ENCODE measurements around the gene PUM2.
A peak's percentile ranks its signal among the peaks of the same experiment; 100 is the strongest.
"Not testable (repeated sequence)": the region's sequence is repeated elsewhere in the genome, so short reads cannot be mapped to it uniquely, and the experiment has no call there.

The PUM2 gene

GRCh38 chr2:20247084-20247483 is 103.6 kb downstream of the PUM2 start:
- TF ChIP-seq, protein P1, sequence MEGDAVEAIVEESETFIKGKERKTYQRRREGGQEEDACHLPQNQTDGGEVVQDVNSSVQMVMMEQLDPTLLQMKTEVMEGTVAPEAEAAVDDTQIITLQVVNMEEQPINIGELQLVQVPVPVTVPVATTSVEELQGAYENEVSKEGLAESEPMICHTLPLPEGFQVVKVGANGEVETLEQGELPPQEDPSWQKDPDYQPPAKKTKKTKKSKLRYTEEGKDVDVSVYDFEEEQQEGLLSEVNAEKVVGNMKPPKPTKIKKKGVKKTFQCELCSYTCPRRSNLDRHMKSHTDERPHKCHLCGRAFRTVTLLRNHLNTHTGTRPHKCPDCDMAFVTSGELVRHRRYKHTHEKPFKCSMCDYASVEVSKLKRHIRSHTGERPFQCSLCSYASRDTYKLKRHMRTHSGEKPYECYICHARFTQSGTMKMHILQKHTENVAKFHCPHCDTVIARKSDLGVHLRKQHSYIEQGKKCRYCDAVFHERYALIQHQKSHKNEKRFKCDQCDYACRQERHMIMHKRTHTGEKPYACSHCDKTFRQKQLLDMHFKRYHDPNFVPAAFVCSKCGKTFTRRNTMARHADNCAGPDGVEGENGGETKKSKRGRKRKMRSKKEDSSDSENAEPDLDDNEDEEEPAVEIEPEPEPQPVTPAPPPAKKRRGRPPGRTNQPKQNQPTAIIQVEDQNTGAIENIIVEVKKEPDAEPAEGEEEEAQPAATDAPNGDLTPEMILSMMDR (conservative IDR thresholded peaks at IDR 0.05; ENCODE audit: low read depth, low read length), result no peak
- no peak overlapping the region for H3K4me3 ChIP-seq (ENCODE audit: low read depth, low read length)
- DNase-seq (ENCODE audit: low read depth), result no peak

DNA sequence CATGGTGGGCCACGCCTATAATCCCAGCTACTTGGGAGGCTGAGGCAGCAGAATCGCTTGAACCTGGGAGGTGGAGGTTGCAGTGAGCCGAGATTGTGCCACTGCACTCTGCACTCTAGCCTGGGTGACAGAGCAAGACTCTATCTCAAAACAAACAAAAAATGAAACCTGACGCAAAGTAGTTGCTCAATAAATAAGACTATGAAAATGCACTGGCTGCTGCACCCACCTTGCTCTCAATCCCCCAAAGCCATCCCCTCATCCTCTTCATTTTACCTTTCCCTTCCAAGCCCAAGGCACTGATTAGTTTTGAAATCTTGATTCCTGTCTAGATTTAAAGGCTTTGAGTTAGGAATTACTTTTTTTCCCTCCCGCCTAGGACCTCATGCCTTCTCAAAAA is 107.0 kb downstream of the PUM2 start:
- H3K4me3 ChIP-seq (ENCODE audit: low read depth, low read length); DNase-seq (ENCODE audit: low read depth): not testable (repeated sequence)

DNA sequence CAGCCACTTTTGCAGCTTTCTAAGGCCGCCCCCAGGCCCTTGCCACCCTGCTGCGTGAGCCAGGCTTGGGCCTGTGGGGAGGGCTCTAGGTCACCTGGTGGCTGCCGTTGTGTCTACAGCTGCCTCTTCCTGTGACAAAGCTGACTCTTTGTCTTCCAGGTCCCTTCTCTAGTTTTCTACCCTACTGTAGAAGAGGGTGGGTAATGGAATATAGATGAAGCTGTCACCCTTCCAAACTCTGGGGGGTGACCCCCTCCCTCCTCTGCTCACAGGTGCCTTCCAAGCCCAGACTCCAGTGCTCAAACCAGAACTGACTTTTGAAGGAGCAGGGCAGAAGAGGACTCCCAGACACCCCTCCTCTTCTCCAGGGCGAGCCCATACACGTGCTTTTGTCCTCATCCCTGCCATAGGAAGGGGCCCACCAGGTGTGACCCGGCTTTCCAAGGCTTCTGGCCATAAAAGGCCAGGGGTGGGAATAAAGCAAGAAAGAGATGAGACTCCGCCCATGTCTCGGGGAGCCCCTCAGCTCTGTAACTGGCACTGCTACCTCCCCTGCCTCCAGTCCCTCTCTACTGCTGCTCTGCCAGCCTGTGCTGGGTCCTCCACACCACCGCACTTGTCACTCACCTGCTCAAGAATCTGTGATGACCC is 107.8 kb downstream of the PUM2 start:
- no peak overlapping the region for H3K4me3 ChIP-seq (ENCODE audit: low read depth, low read length)
- DNase-seq (ENCODE audit: low read depth), result no peak
- TF ChIP-seq, protein P1 (conservative IDR thresholded peaks at IDR 0.05; ENCODE audit: low read depth, low read length), result no peak

- H3K4me3 ChIP-seq (ENCODE audit: low read depth, low read length), result no peak overlapping the region
- TF ChIP-seq, protein P1 (conservative IDR thresholded peaks at IDR 0.05; ENCODE audit: low read depth, low read length), result peak; percentile 22
- DNase-seq (ENCODE audit: low read depth), result no peak
These were observed 108.5 kb downstream of the PUM2 start for GRCh38 chr2:20241973-20242726.

DNA sequence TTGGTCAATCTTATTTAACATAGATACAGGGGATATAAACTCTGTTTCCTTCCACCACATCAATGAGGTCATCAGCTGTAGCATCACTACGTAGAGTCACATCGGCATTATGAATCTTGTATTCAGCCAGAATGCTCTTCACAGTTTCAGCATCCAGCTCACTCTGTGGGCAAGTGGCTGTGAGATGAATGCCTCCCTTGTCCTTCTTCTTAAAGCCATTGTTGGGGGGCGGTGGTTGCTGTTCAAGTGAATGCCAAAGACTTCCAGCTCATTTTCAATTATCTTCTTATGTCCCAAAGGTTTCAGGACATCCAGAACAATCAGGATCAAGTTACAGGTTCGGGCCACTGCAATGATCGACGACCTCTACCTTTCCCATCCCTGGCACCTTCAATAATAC is 110.4 kb downstream of the PUM2 start:
- DNase-seq (ENCODE audit: low read depth); H3K4me3 ChIP-seq (ENCODE audit: low read depth, low read length): not testable (repeated sequence)

DNA sequence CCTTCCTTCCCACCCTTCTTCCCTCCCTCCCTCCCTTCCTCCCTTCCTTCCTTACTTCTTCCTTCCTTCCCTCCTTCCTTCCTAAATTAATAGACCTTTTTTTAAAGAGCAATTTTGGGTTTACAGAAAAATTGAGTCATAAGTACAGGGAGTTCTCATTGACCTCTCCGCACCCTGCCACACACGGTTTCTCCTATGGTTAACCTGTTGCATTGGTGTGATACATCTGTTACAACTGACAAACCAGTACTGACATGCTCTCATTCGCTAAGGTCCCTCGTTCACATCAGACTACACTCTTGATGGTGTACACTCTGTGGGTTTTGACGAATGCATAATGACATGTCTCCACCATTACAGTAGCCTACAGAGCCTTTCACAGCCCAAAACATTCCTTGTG is 114.1 kb downstream of the PUM2 start:
- no peak for DNase-seq (ENCODE audit: low read depth)
- TF ChIP-seq, protein P1 (conservative IDR thresholded peaks at IDR 0.05; ENCODE audit: low read depth, low read length), result no peak
- H3K4me3 ChIP-seq (ENCODE audit: low read depth, low read length), result no peak overlapping the region

DNA sequence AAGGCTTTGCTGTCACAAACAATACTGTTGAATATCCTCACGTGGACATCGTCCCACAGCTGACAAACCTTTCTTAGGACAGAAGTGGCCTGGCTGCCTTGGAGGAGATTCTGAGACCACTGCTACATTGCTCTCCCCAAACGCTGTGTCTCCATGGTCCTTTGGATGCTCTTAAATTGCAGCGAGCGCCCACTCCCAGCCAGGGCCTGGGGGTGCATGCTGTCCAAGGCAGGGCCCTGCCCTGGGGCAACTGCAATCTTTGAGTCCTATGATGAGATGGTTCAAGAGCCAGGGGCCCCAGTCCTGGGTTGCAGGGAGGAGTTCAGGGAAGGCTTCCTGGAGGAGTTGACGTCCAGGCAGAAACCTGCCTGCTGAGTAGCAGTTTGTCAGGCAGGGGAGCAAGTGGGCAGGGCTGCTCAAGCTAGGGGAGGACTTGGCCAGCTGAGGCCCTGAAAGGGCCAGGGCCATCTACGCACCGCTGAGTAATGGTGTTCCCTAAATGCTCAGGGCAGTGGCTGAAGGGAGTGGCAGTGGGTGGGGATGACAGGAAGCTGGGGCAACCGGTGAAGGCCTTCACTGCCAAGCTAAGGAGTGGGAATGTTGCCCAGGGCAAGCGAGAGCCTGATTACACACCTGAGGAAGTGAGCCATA is 114.9 kb downstream of the PUM2 start:
- TF ChIP-seq, protein P1 (conservative IDR thresholded peaks at IDR 0.05; ENCODE audit: low read depth, low read length), result no peak
- DNase-seq (ENCODE audit: low read depth), result no peak
- no peak overlapping the region for H3K4me3 ChIP-seq (ENCODE audit: low read depth, low read length)

- H3K4me3 ChIP-seq (ENCODE audit: low read depth, low read length); DNase-seq (ENCODE audit: low read depth): not testable (repeated sequence)
These were observed 116.0 kb downstream of the PUM2 start for GRCh38 chr2:20234597-20234996.

Measured in choroid plexus epithelial cell (primary cell).